OCI-LY1 (cell line): ENCODE data around the gene FILIP1L.

Experiments used
- H2AFZ ChIP-seq: fragments of 200-600 bp; sonication (generic), shearing (Covaris generic); 2 replicates; pipeline ENCODE4 v1.6.0; 2014; ENCODE audit warnings: antibody characterized with exemption, mild to moderate bottlenecking, low read length
- H3F3A ChIP-seq: fragments of 200-600 bp; sonication (generic), shearing (Covaris generic); 2 replicates; pipeline ENCODE4 v1.6.0; 2014; ENCODE audit warnings: mild to moderate bottlenecking, antibody characterized with exemption, low read length, moderate library complexity; ENCODE audit not compliant: insufficient read depth
- H3K27ac ChIP-seq: fragments of 200-600 bp; sonication (generic); 2 replicates; pipeline ENCODE4 v1.5.1; 2014; ENCODE audit warnings: low read length, mixed run types, mild to moderate bottlenecking, low read depth; ENCODE audit not compliant: poor library complexity, severe bottlenecking
- H3K27me3 ChIP-seq: fragments of 200-600 bp; sonication (generic); 2 replicates; pipeline ENCODE4 v1.6.0; 2014; ENCODE audit warnings: antibody characterized with exemption, mild to moderate bottlenecking, low read length, moderate library complexity; ENCODE audit not compliant: insufficient read depth
- H3K36me3 ChIP-seq: fragments of 200-600 bp; sonication (generic); 2 replicates; pipeline ENCODE4 v1.6.1; 2014; ENCODE audit warnings: mild to moderate bottlenecking, antibody characterized with exemption, low read length, moderate library complexity, mixed read lengths; ENCODE audit not compliant: insufficient read depth
- H3K4me1 ChIP-seq: fragments of 200-600 bp; sonication (generic); 2 replicates; pipeline ENCODE4 v1.5.1; 2014; ENCODE audit warnings: mild to moderate bottlenecking, low read length, moderate library complexity; ENCODE audit not compliant: insufficient read depth, severe bottlenecking
- H3K4me2 ChIP-seq: fragments of 200-600 bp; sonication (generic), shearing (Covaris generic); 2 replicates; pipeline ENCODE4 v1.6.1; 2014; ENCODE audit warnings: low read length
- H3K4me3 ChIP-seq: fragments of 200-600 bp; sonication (generic); 2 replicates; pipeline ENCODE4 v1.5.1; 2014; ENCODE audit warnings: low read length, low read depth, mild to moderate bottlenecking, mixed read lengths; ENCODE audit not compliant: poor library complexity, severe bottlenecking
- H3K79me2 ChIP-seq: fragments of 200-600 bp; shearing (Covaris generic); 2 replicates; pipeline ENCODE4 v1.6.1; 2016; ENCODE audit warnings: mixed run types, low read length, mixed read lengths; ENCODE audit not compliant: insufficient read depth
- H3K9ac ChIP-seq: fragments of 200-600 bp; sonication (generic), shearing (Covaris generic); 2 replicates; pipeline ENCODE4 v1.6.1; 2014; ENCODE audit warnings: mild to moderate bottlenecking, low read length, mixed read lengths
- H3K9me2 ChIP-seq: fragments of 200-600 bp; sonication (generic), shearing (Covaris generic); 2 replicates; pipeline ENCODE4 v1.6.1; 2014; ENCODE audit warnings: low read depth, mild to moderate bottlenecking, low read length, mixed read lengths
- H3K9me3 ChIP-seq: fragments of 200-600 bp; shearing (Covaris generic); 2 replicates; pipeline ENCODE4 v1.6.1; 2014; ENCODE audit warnings: low read length, mixed read lengths
- H4K20me1 ChIP-seq: fragments of 200-600 bp; sonication (generic), shearing (Covaris generic); 2 replicates; pipeline ENCODE4 v1.6.0; 2016; ENCODE audit warnings: mild to moderate bottlenecking, low read length; ENCODE audit not compliant: insufficient read depth
- EZH2 ChIP-seq: fragments of 200-600 bp; sonication (generic), shearing (Covaris generic); IDR thresholded peaks from 2 replicates; pipeline ENCODE4 v1.8.0; 2017; ENCODE audit warnings: borderline replicate concordance, mixed run types, mild to moderate bottlenecking, antibody characterized with exemption, low read length, moderate library complexity, mixed read lengths
- TF ChIP-seq, protein P1 (sequence below): fragments of 200-600 bp; sonication (generic), shearing (Covaris generic); IDR thresholded peaks from 2 replicates; pipeline ENCODE4 v1.5.1; 2017; ENCODE audit warnings: mild to moderate bottlenecking, antibody characterized with exemption, low read length, moderate library complexity, mixed read lengths

Gene FILIP1L

DNA sequence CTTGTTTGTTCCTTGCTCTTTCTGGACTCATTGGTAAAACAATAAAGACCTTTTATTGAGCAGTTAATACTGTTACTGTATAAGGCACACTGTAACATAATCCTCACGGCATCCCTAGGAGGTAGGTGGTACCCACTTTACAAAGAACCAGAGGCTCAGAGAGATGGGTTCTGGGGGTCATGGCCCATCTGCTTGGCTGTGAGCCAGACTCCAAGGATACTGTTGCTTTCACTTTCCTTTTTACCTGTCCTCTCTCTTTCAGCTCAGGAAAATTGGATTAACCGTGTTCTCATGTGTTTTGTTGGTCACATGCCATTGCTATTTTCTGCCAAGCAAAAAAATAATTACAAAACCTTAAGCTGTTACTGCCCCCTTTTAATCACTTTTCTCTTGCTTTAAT, 34.8 kb upstream of the FILIP1L start:
- no peaks in the 10 kb centered on the region for H4K20me1 ChIP-seq
- no peaks in the 10 kb centered on the region for H3K79me2 ChIP-seq
- H3K9me2 ChIP-seq: no peaks in the 10 kb centered on the region
- H3F3A ChIP-seq: no peaks in the 10 kb centered on the region
- H3K27me3 ChIP-seq: no peaks in the 10 kb centered on the region
- no peak overlapping the region for H3K27ac ChIP-seq
- no peaks in the 10 kb centered on the region for H3K4me1 ChIP-seq
- no peaks in the 10 kb centered on the region for H3K9me3 ChIP-seq
- no peak overlapping the region for H3K4me3 ChIP-seq
- peaks cover 15% of the 10 kb centered on the region; the same call in 1 of the 2 replicates for H3K36me3 ChIP-seq
- no peak overlapping the region for H3K9ac ChIP-seq
- TF ChIP-seq EZH2: no peak
- TF ChIP-seq, protein P1, sequence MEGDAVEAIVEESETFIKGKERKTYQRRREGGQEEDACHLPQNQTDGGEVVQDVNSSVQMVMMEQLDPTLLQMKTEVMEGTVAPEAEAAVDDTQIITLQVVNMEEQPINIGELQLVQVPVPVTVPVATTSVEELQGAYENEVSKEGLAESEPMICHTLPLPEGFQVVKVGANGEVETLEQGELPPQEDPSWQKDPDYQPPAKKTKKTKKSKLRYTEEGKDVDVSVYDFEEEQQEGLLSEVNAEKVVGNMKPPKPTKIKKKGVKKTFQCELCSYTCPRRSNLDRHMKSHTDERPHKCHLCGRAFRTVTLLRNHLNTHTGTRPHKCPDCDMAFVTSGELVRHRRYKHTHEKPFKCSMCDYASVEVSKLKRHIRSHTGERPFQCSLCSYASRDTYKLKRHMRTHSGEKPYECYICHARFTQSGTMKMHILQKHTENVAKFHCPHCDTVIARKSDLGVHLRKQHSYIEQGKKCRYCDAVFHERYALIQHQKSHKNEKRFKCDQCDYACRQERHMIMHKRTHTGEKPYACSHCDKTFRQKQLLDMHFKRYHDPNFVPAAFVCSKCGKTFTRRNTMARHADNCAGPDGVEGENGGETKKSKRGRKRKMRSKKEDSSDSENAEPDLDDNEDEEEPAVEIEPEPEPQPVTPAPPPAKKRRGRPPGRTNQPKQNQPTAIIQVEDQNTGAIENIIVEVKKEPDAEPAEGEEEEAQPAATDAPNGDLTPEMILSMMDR: no peak
- H2AFZ ChIP-seq: no peak overlapping the region
- no peak overlapping the region for H3K4me2 ChIP-seq

DNA sequence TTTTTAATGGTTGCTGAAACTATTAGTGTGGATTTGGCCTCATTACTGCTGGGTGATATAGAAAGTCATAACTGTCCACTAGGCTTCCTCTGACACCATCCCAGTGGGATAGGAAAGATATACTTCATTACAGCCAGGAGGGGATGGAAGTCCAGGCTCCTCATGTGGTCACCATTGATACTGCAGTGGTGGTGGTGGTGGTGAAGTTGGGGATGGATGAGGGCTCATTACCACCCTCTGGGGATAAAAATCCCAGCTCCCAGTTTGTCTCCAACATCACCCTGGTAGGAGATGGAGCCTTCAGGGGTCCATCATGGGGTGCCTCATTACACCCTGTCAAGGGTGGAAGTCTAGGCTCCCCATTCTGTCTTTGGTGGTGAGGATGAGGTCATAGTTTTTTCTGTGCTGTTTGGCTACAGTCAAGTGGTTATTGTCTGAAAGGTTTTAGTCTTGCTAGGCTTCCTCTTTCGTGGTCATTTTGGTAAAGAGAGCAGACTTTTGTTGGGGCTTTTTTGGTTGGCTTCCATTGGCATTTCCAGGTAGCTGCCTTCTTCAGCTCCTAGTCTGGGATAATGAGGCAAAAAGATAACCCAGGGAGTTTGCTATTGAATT, 30.1 kb upstream of the FILIP1L start:
- no peaks in the 10 kb centered on the region for H3F3A ChIP-seq
- 0 out of 2 replicates have a peak, but pooled peaks cover 5% of the 10 kb centered on the region for H3K9me3 ChIP-seq
- no peaks in the 10 kb centered on the region for H3K79me2 ChIP-seq
- no peaks in the 10 kb centered on the region for H3K9me2 ChIP-seq
- no peak overlapping the region for H3K4me3 ChIP-seq
- no peaks in the 10 kb centered on the region for H3K27me3 ChIP-seq
- no peak overlapping the region for H3K9ac ChIP-seq
- no peak for TF ChIP-seq EZH2
- TF ChIP-seq, protein P1: no peak
- no peak overlapping the region for H2AFZ ChIP-seq
- H3K4me2 ChIP-seq: no peak overlapping the region
- no peak overlapping the region for H3K27ac ChIP-seq
- peaks cover 4% of the 10 kb centered on the region; the same call in 1 of the 2 replicates for H3K36me3 ChIP-seq
- H4K20me1 ChIP-seq: no peaks in the 10 kb centered on the region
- H3K4me1 ChIP-seq: no peaks in the 10 kb centered on the region

DNA sequence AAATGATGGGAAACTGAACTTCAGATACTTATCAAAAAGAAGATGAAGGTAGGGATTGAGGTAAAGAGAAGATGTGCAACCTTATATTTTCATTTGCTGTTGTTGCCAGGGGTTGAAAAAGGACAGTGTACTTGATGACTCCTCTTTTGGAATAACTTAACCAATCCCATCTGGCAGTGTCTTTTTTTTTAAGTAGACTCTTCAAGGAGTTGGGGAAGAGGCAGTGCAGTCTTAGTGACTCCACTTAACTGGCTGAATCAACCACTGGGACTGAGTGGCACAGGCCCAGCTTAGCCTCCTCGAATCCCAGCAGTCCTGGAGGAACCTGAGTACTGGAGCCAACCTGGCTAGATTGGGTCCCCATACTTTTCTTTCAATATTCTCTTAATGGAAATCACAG, 27.3 kb upstream of the FILIP1L start:
- H3K4me2 ChIP-seq: no peak overlapping the region
- H2AFZ ChIP-seq: no peak overlapping the region
- H3F3A ChIP-seq: no peaks in the 10 kb centered on the region
- no peak overlapping the region for H3K27ac ChIP-seq
- TF ChIP-seq, protein P1: no peak
- no peak for TF ChIP-seq EZH2
- H3K9me2 ChIP-seq: no peaks in the 10 kb centered on the region
- H4K20me1 ChIP-seq: no peaks in the 10 kb centered on the region
- no peak overlapping the region for H3K9ac ChIP-seq
- H3K9me3 ChIP-seq: 0 out of 2 replicates have a peak, but pooled peaks cover 5% of the 10 kb centered on the region
- H3K36me3 ChIP-seq: no peaks in the 10 kb centered on the region
- no peaks in the 10 kb centered on the region for H3K4me1 ChIP-seq
- H3K27me3 ChIP-seq: no peaks in the 10 kb centered on the region
- H3K4me3 ChIP-seq: no peak overlapping the region
- H3K79me2 ChIP-seq: no peaks in the 10 kb centered on the region
